SK-N-SH (cell line): ENCODE data around the gene DLG4. TPM values are rescaled to one million over a fixed set of nuclear protein-coding genes. Genes with fewer than 3 reads are reported as not detected.

Source experiments
- CHD2 ChIP-seq: fragments of 150-350 bp; IDR thresholded peaks from 2 replicates; pipeline ENCODE4 v1.6.1; 2018; ENCODE audit warnings: low read length; ENCODE audit not compliant: partially characterized antibody
- ELF1 ChIP-seq: IDR thresholded peaks from 2 replicates; pipeline ENCODE4 v1.4.0; 2012
- EZH2phosphoT487 ChIP-seq: fragments of 200-600 bp; sonication (generic); IDR thresholded peaks from 2 replicates; pipeline ENCODE4 v1.6.1; 2017; ENCODE audit warnings: low read depth, mixed run types, mild to moderate bottlenecking, antibody characterized with exemption, moderate library complexity, borderline replicate concordance
- FOSL2 ChIP-seq: IDR thresholded peaks from 2 replicates; pipeline ENCODE4 v1.4.0; 2012; ENCODE audit warnings: low read depth, mild to moderate bottlenecking, moderate library complexity, borderline replicate concordance
- FOXM1 ChIP-seq: IDR thresholded peaks from 2 replicates; pipeline ENCODE4 v1.4.0; 2012; ENCODE audit warnings: low read depth, mild to moderate bottlenecking
- GABPA ChIP-seq: IDR thresholded peaks from 2 replicates; pipeline ENCODE4 v1.4.0; 2012; ENCODE audit warnings: low read depth, mild to moderate bottlenecking
- MEF2A ChIP-seq: IDR thresholded peaks from 2 replicates; pipeline ENCODE4 v1.4.0; 2012; ENCODE audit warnings: low read depth, borderline replicate concordance
- MXI1 ChIP-seq: IDR thresholded peaks from 2 replicates; pipeline ENCODE4 v1.6.1; 2012; ENCODE audit warnings: mild to moderate bottlenecking, low read depth, low read length, improper control_type of control experiment
- NFIC ChIP-seq: IDR thresholded peaks from 2 replicates; pipeline ENCODE4 v1.4.0; 2012; ENCODE audit warnings: borderline replicate concordance
- PBX3 ChIP-seq: IDR thresholded peaks from 2 replicates; pipeline ENCODE4; 2012
- POLR2AphosphoS5 ChIP-seq: IDR thresholded peaks from 2 replicates; pipeline ENCODE4 v1.6.1; 2012; ENCODE audit warnings: low read depth, low read length
- RAD21 ChIP-seq: IDR thresholded peaks from 2 replicates; pipeline ENCODE4 v1.6.1; 2012; ENCODE audit warnings: mild to moderate bottlenecking, low read length
- RCOR1 ChIP-seq: fragments of 150-350 bp; IDR thresholded peaks from 2 replicates; pipeline ENCODE4 v1.6.1; 2017; ENCODE audit warnings: antibody characterized with exemption, low read length
- RFX5 ChIP-seq: IDR thresholded peaks from 2 replicates; pipeline ENCODE4 v1.6.1; 2012; ENCODE audit warnings: mild to moderate bottlenecking, improper control_type of control experiment, low read length
- RXRA ChIP-seq: IDR thresholded peaks from 2 replicates; pipeline ENCODE4 v1.4.0; 2012; ENCODE audit warnings: low read depth, mild to moderate bottlenecking, borderline replicate concordance
- SIN3A ChIP-seq: IDR thresholded peaks from 2 replicates; pipeline ENCODE4 v1.6.1; 2012; ENCODE audit warnings: low read depth, mild to moderate bottlenecking, low read length, moderate library complexity, borderline replicate concordance
- TAF1 ChIP-seq: IDR thresholded peaks from 2 replicates; pipeline ENCODE4 v1.6.1; 2012; ENCODE audit warnings: low read depth, mild to moderate bottlenecking, low read length, moderate library complexity, borderline replicate concordance
- TCF12 ChIP-seq: IDR thresholded peaks from 2 replicates; pipeline ENCODE4 v1.4.0; 2012
- TEAD4 ChIP-seq: IDR thresholded peaks from 2 replicates; pipeline ENCODE4 v1.4.0; 2012; ENCODE audit warnings: mild to moderate bottlenecking, borderline replicate concordance; ENCODE audit not compliant: insufficient read depth
- USF1 ChIP-seq: IDR thresholded peaks from 2 replicates; pipeline ENCODE4 v1.4.0; 2012; ENCODE audit warnings: low read depth, borderline replicate concordance
- YY1 ChIP-seq: IDR thresholded peaks from 2 replicates; pipeline ENCODE4 v1.4.0; 2012; ENCODE audit warnings: low read depth, mild to moderate bottlenecking
- polyA plus RNA-seq, 3 experiments: library from polyadenylated mRNA; depleted of rRNA; stranded (reverse); fragments of >200 nt; gene quantifications; 2 replicates each; pipeline ENCODE4 v1.2.3, GENCODE V29; 2012
- TF ChIP-seq, protein P1 (sequence below): IDR thresholded peaks from 2 replicates; pipeline ENCODE4 v1.4.0; 2012; ENCODE audit warnings: low read depth, borderline replicate concordance
- TF ChIP-seq, protein P2 (sequence below): fragments of 200-600 bp; sonication (generic); IDR thresholded peaks from 2 replicates; pipeline ENCODE4 v1.6.1; 2017; ENCODE audit warnings: antibody characterized with exemption, mild to moderate bottlenecking, moderate library complexity

The DLG4 gene
- polyA plus RNA-seq, 1 of the 3 experiments (the other 2 are of a cell fraction), result 30.5 TPM

DNA sequence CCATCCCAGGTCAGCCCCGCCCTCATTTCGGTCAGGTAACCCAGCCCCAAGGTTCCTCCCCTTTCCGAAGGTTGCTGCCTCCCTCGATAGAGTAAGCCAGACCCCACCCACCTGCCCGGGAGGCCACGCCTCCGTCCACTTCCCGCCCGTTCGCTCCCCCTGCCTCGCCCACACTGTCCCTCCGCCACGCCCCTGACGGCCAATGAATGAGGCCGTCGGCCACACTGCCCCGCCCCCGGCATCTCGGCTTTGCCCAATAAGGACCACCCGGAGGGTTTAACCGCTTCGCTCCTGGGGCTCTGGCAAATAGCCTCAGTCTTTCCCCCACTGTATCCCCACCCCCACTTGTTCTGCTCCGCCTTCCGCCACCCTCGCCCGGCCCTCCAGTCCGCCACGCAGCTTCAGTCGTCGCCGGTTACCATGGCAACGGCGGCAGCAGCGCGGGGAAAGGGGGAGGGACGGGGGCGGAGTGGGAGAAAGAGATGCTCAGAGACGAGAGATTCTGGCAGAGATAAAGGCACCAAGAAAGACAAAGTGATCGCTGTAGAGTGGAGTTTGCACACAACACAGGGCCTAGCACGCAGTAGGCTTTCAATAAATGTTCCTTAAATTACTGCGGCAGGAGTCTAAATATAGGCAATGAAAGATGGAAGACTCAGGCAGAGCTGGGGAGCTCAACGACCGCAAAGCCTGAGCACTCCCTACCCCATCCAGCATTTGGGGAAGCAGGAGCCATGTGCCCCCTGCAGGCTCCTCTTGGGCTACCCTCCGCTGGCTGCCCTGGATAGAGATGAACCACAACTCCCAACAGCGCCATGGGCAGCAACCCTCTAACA lies 5.1 kb downstream of the DLG4 start (continued):
- TF ChIP-seq RXRA, result no peak
- peak; percentile 10; the same call in 1 of the 2 replicates for TF ChIP-seq SIN3A
- TF ChIP-seq, protein P1, sequence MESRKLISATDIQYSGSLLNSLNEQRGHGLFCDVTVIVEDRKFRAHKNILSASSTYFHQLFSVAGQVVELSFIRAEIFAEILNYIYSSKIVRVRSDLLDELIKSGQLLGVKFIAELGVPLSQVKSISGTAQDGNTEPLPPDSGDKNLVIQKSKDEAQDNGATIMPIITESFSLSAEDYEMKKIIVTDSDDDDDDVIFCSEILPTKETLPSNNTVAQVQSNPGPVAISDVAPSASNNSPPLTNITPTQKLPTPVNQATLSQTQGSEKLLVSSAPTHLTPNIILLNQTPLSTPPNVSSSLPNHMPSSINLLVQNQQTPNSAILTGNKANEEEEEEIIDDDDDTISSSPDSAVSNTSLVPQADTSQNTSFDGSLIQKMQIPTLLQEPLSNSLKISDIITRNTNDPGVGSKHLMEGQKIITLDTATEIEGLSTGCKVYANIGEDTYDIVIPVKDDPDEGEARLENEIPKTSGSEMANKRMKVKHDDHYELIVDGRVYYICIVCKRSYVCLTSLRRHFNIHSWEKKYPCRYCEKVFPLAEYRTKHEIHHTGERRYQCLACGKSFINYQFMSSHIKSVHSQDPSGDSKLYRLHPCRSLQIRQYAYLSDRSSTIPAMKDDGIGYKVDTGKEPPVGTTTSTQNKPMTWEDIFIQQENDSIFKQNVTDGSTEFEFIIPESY, result no peak
- TF ChIP-seq ELF1, result 0 out of 2 replicates have a peak, but pooled peaks have one; percentile 15
- TF ChIP-seq PBX3, result peak; percentile 53
- TF ChIP-seq NFIC, result no peak
- TF ChIP-seq POLR2AphosphoS5, result no peak
- TF ChIP-seq RFX5, result peak; percentile 97
- no peak for TF ChIP-seq TCF12
- no peak for TF ChIP-seq USF1
- TF ChIP-seq, protein P2, sequence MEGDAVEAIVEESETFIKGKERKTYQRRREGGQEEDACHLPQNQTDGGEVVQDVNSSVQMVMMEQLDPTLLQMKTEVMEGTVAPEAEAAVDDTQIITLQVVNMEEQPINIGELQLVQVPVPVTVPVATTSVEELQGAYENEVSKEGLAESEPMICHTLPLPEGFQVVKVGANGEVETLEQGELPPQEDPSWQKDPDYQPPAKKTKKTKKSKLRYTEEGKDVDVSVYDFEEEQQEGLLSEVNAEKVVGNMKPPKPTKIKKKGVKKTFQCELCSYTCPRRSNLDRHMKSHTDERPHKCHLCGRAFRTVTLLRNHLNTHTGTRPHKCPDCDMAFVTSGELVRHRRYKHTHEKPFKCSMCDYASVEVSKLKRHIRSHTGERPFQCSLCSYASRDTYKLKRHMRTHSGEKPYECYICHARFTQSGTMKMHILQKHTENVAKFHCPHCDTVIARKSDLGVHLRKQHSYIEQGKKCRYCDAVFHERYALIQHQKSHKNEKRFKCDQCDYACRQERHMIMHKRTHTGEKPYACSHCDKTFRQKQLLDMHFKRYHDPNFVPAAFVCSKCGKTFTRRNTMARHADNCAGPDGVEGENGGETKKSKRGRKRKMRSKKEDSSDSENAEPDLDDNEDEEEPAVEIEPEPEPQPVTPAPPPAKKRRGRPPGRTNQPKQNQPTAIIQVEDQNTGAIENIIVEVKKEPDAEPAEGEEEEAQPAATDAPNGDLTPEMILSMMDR, result peak; percentile 64
- TF ChIP-seq CHD2, result peak; percentile 61
- TF ChIP-seq GABPA, result no peak
- TF ChIP-seq MXI1, result peak; percentile 62
- TF ChIP-seq FOSL2, result no peak
- TF ChIP-seq TAF1, result no peak
- no peak for TF ChIP-seq RCOR1
- no peak for TF ChIP-seq FOXM1
- no peak for TF ChIP-seq MEF2A
- 0 out of 2 replicates have a peak, but pooled peaks have one; percentile 7 for TF ChIP-seq YY1
- no peak for TF ChIP-seq EZH2phosphoT487
- peak; percentile 24; the same call in 1 of the 2 replicates for TF ChIP-seq RAD21
- TF ChIP-seq TEAD4, result no peak
